OCI-LY3 (cell line): ENCODE results near the gene C1QTNF1.

ENCODE experiments used
- EZH2phosphoT487 ChIP-seq: fragments of 200-600 bp; shearing (Covaris generic); IDR thresholded peaks from 2 replicates; pipeline ENCODE4 v1.6.1; 2018; ENCODE audit warnings: antibody characterized with exemption, mixed run types, low read depth
- TF ChIP-seq, protein P1 (sequence below): fragments of 200-600, 300-600 bp; sonication (generic); IDR thresholded peaks from 2 replicates; pipeline ENCODE4 v1.5.1; 2014; ENCODE audit warnings: antibody characterized with exemption, low read length, low read depth

DNA sequence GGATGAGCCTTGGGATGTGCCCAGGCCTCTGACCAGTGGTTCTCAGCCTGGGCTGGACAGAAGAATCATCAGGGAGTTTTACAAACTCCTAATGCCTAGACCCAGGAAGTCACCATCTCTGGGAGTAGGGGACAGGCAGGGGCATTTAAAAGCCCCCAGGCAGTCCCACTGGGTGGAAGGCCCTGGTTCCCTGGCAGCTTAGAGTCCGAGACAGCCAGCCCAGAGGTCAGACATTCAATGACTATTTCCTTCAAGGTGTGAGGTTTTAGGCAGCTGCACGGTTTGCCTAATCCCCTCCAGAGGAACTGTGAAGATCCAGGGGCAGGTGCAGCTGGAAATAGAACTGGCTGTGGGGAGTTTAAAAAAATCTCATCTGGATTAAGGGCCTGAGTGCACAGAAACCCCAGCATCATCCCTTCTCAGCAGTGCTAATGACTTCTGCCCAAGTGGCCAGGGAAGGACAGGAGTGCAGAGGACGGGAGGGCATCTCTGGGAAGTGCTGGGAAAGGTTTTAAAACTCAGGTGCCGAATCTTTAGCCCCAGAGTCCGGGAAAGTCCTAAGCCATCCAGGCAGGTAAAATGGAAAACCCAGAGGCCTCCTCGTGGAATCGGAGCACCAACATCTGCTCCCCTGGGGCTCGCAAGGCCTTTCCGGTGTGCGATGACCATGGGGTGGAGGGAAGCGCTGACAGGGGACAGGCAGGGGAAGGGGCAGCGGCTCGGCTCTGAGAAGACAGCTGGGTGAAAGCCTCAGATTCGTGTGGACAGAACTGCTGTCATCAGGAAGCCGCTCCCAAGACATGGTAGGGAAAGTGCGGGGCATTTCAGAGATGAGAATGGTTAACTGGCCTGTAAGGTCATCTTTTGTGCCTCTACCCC is 42.7 kb upstream of the C1QTNF1 start:
- TF ChIP-seq, protein P1, sequence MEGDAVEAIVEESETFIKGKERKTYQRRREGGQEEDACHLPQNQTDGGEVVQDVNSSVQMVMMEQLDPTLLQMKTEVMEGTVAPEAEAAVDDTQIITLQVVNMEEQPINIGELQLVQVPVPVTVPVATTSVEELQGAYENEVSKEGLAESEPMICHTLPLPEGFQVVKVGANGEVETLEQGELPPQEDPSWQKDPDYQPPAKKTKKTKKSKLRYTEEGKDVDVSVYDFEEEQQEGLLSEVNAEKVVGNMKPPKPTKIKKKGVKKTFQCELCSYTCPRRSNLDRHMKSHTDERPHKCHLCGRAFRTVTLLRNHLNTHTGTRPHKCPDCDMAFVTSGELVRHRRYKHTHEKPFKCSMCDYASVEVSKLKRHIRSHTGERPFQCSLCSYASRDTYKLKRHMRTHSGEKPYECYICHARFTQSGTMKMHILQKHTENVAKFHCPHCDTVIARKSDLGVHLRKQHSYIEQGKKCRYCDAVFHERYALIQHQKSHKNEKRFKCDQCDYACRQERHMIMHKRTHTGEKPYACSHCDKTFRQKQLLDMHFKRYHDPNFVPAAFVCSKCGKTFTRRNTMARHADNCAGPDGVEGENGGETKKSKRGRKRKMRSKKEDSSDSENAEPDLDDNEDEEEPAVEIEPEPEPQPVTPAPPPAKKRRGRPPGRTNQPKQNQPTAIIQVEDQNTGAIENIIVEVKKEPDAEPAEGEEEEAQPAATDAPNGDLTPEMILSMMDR = no peak
- no peak for TF ChIP-seq EZH2phosphoT487
